NCI-H2171 treated with DMSO at 0.1 percent for 48 hours (cell line): ENCODE measurements around the gene NEUROD4.

ENCODE experiments used
- DNase-seq: peaks from one replicate; lab custom pipeline; 2025; lab: John Stamatoyannopoulos, UW

NEUROD4 gene

DNA sequence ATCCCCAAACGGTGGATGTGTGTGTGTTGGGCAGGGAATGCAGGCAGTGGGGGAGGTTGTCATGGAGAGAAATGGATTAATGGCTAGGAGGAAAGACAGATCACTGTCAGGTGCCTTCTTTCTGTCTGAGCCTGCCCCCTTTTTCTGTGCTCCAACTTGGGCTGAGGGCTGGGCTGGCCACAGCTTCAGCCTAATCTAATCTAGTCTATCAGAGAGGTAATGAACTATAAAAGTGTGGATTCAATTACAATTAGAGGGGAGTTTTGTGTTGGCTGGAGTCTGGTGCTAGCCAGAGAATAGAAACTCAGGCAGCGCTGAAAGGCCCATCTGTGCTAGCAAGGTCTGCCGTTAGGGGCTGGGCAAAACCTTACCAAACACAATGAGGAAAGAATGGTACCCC lies 41.2 kb downstream of the NEUROD4 start:
- DNase-seq = peak; percentile 85

DNA sequence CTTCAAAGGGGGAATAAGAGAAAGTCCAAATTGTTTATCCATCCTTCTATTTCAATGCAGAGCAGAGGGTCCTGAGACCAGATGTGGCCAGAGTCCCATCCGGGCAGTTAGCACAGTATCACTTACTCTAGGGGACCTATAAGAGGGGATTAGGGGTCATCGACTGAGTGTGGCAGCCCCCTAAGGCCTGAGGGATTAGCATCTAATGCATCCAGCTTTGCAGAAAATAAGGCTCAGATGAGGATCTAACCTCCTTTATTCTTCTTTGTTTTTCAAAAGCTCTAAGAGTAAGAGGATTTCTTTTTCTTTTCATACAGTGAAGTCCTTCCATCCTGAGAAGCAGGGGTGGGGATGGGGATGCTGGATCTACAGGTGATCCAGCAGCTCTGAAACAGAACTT lies 43.5 kb downstream of the NEUROD4 start:
- no peak for DNase-seq

DNA sequence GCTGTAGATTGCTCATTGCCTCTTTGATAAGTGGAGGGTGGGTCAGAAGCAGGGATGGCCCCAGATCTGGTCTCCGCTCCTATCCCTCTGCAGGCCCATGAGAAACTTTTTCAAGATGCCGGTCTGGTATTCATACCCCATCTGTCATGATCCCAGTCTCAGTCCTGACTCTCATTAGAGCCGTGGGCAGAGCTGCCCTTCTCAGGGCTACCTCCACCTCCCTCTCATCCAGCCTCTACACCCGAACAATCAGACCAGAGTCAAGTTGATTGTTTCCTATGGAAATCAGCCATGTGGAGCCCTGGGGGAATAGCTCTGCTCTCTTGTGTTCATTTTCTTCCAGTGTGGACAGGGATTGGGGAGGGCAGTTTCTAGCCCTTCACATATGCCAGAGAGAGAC lies 45.8 kb downstream of the NEUROD4 start:
- peak; percentile 48 for DNase-seq

DNA sequence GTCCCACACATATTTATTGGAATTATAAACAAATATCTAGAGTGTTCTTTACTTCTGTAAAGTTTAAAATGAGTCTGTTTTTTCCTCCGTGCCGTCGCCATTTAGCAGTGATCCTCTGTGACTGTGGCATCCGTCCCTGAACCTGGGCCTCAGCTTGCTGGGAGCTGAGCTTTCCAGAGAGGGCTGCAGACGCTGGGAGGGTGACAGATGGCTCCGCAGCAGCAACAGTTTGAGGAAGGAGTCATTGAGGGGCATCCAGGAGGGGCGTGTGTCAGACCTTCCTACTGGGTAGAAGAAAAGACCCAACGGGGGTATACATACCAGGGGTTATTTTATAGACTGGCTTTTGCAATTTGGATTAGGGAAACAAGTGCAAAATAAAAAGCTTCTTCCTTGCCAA lies 47.9 kb downstream of the NEUROD4 start:
- DNase-seq = peak; percentile 95

DNA sequence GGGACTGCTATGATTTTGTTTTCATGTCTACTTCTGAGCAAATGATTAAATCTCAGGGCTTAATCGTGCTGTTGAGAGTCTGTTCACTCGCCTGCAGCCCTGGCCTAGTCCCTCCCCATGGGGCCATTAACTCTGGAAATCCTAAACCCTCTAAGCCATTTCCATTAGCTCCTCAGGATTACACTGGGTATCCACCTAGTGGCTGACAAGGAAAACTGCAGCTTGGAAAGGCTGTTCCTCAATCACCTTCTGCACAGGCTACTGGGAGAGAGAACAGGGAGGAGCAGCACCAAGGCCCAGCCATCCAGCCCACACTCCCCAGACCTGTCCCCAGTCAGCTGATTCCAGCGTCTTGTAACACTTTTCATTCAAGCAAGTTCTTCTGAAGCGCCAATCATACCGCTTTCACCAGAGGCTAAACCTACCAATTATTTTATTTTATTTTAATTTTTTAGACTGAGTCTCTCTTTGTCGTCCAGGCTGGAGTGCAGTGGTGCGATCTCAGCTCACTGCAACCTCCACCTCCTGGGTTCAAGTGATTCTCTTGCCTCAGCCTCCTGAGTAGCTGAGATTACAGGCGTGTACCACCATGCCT lies 48.7 kb downstream of the NEUROD4 start:
- peak; percentile 96 for DNase-seq

DNA sequence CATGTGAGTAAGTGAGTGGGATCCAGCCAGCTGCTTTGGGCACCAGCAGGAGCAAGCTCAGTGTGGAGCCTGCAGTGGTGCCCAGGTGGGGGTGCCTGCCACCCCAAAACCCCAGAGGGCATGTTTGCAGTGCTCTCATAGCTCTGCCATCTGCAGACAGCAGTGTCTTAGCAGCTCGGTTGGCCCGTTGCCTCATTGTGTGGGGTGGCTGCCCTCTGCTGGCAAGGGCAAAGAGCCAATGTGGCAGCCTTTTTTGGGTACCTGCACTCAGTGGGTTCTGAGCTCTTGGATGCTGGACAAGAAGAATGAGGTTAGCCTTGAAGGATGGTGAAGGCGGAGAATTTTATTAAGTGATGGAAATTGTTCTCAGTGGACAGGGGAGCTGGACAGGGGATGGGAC lies 52.3 kb downstream of the NEUROD4 start:
- DNase-seq = peak; percentile 81

DNA sequence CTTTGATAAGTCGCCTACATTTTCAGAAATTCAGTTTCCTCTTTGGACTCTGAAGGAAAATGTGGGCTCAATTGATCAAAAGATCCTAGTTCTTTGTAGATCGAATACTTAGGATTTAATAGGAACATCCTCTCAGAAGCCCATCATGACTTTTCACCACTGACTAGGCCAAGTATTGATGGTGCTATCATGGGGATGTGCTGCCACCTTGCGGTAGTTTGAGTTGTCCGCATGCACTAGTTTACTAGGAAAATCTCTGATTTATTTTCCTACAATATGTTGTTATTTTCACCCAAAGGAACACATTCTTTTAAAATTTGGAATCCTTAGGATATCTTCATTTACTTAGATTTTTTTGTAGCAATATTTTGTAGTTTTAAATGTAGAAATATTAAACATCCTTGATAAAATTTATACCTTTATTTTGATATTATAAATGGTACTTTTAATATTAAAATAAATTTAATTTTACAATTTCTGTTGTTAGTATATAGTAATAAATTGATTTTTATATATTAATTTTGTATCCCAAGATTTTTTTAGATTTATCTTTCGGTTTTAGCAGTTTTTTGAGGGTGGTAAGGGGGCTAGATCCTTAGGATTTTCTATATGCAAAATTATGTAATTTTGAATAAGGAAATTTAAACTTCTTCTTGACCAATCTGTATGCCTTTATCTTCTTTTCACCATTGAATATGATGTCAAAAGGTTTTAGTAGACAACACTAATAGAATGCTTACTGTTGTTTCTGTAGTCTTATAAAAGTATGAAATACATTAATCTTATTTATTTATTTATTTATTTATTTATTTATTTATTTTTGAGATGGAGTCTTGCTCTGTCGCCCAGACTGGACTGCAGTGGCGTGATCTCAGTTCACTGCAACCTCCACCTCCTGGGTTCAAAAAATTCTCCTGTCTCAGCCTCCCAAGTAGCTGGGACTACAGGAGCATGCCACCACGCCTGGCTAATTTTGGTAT lies 53.6 kb downstream of the NEUROD4 start:
- DNase-seq = peak; percentile 84

DNA sequence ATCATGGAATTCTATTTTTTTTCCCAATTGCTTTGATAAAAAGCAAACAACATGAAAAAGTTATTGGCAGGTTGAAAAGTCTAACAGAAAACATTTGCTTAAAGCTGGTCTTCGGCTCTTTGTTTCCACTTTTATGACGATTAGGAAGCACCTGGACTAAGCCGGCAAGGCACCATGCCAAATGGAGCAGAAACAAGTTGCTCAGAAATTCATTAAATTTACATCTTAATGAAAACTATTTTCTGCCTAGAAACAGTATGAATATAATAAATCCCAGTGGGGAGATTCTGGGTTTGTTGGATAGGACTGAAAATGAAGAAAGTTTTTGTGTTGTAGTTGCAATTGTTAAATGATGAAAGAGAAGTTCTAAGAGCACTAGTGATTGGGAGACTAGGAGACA lies 55.0 kb downstream of the NEUROD4 start:
- no peak for DNase-seq
